ENCODE results near the gene FKTN. TPM values are rescaled to one million over a fixed set of nuclear protein-coding genes. Genes with fewer than 3 reads are reported as not detected.
A peak's percentile ranks its signal among the peaks of the same experiment; 100 is the strongest.
"Not testable (repeated sequence)": the region's sequence is repeated elsewhere in the genome, so short reads cannot be mapped to it uniquely, and the experiment has no call there.

Gene FKTN
- total RNA-seq, 1 experiment from 2014 or later, result 8.6 TPM

DNA sequence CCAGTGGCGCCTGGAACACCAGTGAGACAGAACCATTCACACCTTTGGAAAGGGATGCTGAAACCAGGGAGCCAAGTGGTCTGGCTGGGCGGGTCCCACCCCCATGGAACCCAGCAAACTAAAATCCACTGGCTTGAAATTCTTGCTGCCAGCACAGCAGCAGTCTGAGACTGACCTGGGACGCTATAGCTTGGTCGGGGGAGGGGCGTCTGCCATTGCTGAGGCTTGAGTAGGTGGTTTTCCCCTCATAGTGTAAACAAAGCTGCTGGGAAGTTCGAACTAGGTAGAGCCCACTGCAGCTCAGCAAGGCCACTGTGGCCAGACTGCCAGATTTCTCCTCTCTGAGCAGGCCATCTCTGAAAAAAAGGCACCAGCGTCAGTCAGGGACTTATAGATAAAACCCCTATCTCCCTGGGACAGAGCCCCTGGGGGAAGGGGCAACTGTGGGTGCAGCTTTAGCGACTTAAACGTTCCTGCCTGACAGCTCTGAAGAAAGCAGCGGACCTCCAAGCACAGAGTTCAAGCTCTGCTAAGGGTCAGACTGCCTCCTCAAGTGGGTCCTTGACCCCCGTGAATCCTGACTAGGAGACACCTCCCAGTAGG is 42.0 kb upstream of the FKTN start:
- no peak for DNase-seq
- Mint-ChIP-seq H3K4me3 (ENCODE audit: low read depth, unreplicated experiment) (no peak overlapping the region), H3K9me3 (ENCODE audit: low read depth, unreplicated experiment) (peaks cover 8% of the 10 kb centered on the region), H3K27ac (ENCODE audit: unreplicated experiment) (no peak overlapping the region), H3K27me3 (ENCODE audit: unreplicated experiment) (no peaks in the 10 kb centered on the region), H3K36me3 (ENCODE audit: insufficient read depth, unreplicated experiment) (no peaks in the 10 kb centered on the region), H3K4me1 (ENCODE audit: low read depth, unreplicated experiment) (no peaks in the 10 kb centered on the region)
- no TSS peak for BruUV-seq (replicated peaks)
- intact Hi-C loops (cut with micrococcal nuclease; ENCODE audit: unreplicated experiment), result no loop called here
- CTCF ChIA-PET, result no interaction called here
- TF ChIP-seq, protein P1, sequence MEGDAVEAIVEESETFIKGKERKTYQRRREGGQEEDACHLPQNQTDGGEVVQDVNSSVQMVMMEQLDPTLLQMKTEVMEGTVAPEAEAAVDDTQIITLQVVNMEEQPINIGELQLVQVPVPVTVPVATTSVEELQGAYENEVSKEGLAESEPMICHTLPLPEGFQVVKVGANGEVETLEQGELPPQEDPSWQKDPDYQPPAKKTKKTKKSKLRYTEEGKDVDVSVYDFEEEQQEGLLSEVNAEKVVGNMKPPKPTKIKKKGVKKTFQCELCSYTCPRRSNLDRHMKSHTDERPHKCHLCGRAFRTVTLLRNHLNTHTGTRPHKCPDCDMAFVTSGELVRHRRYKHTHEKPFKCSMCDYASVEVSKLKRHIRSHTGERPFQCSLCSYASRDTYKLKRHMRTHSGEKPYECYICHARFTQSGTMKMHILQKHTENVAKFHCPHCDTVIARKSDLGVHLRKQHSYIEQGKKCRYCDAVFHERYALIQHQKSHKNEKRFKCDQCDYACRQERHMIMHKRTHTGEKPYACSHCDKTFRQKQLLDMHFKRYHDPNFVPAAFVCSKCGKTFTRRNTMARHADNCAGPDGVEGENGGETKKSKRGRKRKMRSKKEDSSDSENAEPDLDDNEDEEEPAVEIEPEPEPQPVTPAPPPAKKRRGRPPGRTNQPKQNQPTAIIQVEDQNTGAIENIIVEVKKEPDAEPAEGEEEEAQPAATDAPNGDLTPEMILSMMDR (IDR thresholded peaks at IDR 0.05; ENCODE audit: unreplicated experiment), result no peak

DNA sequence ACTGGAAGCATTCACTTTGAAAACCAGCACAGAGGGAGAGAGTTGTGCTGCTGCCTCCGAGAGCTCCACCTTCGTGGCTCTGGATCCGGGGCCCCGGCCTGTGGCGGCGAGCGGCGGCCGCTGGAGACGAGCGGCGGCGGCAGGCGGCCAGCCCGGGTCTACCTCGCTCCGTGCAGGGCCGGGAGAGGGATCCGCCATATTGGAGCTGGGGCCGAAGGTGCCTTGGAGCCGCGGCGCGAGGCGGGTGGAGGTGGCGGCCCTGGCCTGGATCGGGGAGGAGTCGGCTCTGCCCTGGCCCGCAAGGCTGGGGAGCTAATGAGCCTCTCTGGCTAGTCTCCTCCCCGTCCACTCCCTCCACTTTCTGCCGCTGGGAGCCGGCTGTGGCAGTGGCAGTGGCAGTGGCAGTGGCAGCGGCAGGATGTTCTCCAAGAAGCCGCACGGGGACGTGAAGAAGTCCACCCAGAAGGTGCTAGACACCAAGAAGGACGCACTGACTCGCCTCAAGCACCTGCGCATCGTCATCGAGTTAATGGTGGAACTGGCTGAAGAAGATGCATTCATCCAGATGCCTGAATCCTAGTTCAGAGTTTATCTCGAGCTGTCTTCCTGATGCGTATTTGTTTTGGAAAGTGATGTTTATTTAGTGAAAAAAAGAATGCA is 38.1 kb upstream of the FKTN start:
- intact Hi-C loops (cut with micrococcal nuclease; ENCODE audit: unreplicated experiment); BruUV-seq (replicated peaks); H3K9me3 Mint-ChIP-seq (ENCODE audit: low read depth, unreplicated experiment); H3K27me3 Mint-ChIP-seq (ENCODE audit: unreplicated experiment); H3K4me1 Mint-ChIP-seq (ENCODE audit: low read depth, unreplicated experiment); CTCF ChIA-PET; H3K4me3 Mint-ChIP-seq (ENCODE audit: low read depth, unreplicated experiment); H3K27ac Mint-ChIP-seq (ENCODE audit: unreplicated experiment); H3K36me3 Mint-ChIP-seq (ENCODE audit: insufficient read depth, unreplicated experiment): not testable (repeated sequence)
- peak; percentile 36 for DNase-seq

DNA sequence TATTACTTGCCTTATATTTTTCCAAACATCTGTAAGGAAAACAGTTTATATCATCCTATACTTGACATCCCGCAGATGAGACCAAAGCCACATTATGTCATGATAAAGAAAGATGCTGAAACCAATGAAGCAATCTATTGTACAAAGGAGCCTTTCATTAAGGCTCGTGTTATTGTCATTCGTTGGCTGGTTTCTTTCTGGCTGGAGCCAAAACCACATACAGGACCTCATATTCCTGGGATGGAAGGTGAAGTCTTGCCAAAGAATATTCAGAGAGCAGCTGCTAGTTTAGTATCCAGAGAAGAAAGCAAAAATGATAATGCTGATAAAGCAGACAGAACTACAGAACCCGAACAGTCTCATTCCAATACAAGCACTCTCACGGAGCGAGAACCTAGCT is 36.9 kb upstream of the FKTN start:
- intact Hi-C loops (cut with micrococcal nuclease; ENCODE audit: unreplicated experiment); H3K4me1 Mint-ChIP-seq (ENCODE audit: low read depth, unreplicated experiment); H3K36me3 Mint-ChIP-seq (ENCODE audit: insufficient read depth, unreplicated experiment); H3K27ac Mint-ChIP-seq (ENCODE audit: unreplicated experiment); H3K4me3 Mint-ChIP-seq (ENCODE audit: low read depth, unreplicated experiment); DNase-seq; H3K27me3 Mint-ChIP-seq (ENCODE audit: unreplicated experiment); H3K9me3 Mint-ChIP-seq (ENCODE audit: low read depth, unreplicated experiment); CTCF ChIA-PET; BruUV-seq (replicated peaks): not testable (repeated sequence)

DNA sequence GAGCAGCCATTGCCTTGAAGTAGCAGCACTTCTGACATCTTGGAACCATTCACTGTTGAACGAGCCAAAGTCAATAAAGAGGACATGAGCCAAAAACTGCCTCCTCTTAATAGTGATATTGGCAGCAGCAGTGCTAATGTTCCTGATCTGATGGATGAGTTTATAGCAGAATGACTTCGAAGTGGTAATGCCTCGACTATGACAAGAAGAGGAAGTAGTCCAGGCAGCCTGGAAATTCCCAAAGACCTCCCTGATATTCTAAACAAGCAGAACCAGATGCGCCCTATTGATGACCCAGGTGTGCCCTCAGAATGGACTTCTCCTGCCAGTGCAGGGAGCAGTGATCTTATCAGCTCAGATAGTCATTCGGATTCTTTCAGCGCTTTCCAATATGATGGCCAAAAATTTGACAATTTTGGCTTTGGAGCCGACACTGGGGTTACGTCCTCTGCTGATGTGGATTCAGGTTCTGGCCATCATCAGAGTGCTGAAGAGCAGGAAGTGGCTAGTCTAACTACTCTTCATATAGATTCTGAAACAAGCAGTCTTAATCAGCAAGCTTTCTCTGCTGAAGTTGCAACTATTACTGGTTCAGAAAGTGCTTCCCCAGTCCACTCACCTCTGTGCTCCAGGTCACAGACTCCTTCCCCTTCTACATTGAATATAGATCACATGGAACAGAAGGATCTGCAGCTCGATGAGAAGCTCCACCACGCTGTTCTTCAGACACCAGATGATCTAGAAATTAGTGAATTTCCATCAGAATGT is 35.1 kb upstream of the FKTN start:
- H3K36me3 Mint-ChIP-seq (ENCODE audit: insufficient read depth, unreplicated experiment); CTCF ChIA-PET; BruUV-seq (replicated peaks); H3K27ac Mint-ChIP-seq (ENCODE audit: unreplicated experiment); DNase-seq; H3K9me3 Mint-ChIP-seq (ENCODE audit: low read depth, unreplicated experiment); intact Hi-C loops (cut with micrococcal nuclease; ENCODE audit: unreplicated experiment); H3K27me3 Mint-ChIP-seq (ENCODE audit: unreplicated experiment); H3K4me3 Mint-ChIP-seq (ENCODE audit: low read depth, unreplicated experiment); H3K4me1 Mint-ChIP-seq (ENCODE audit: low read depth, unreplicated experiment): not testable (repeated sequence)

DNA sequence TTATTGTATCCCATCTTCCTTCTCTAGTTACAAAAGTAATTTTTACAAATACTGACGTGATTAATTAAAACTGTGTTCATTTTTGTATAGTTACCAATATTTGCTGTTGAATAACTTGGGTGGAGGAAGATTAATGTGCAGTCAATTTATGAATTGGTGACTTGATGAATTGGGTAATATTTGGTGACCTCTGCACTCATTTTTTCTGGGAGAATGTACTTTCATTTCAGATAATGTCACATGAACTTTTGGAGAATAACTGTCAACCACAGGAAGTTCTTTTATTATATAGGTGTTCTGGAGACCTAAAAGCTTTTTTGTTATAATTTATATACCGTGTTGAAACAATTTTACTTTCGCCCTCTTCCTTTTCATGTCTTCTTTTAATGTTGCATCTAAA is 26.4 kb upstream of the FKTN start:
- BruUV-seq (replicated peaks), result no TSS peak
- intact Hi-C loops (cut with micrococcal nuclease; ENCODE audit: unreplicated experiment), result no loop called here
- H3K4me3 Mint-ChIP-seq (ENCODE audit: low read depth, unreplicated experiment), result no peak overlapping the region
- TF ChIP-seq, protein P1 (IDR thresholded peaks at IDR 0.05; ENCODE audit: unreplicated experiment), result no peak
- H3K27ac Mint-ChIP-seq (ENCODE audit: unreplicated experiment), result no peak overlapping the region
- CTCF ChIA-PET, result no interaction called here
- no peak for DNase-seq
- H3K4me1 Mint-ChIP-seq (ENCODE audit: low read depth, unreplicated experiment), result no peaks in the 10 kb centered on the region
- H3K9me3 Mint-ChIP-seq (ENCODE audit: low read depth, unreplicated experiment), result peaks cover 2% of the 10 kb centered on the region
- no peaks in the 10 kb centered on the region for H3K36me3 Mint-ChIP-seq (ENCODE audit: insufficient read depth, unreplicated experiment)
- no peaks in the 10 kb centered on the region for H3K27me3 Mint-ChIP-seq (ENCODE audit: unreplicated experiment)
